HT-29 (cell line): ENCODE data around the gene RAD52. TPM values are rescaled to one million over a fixed set of nuclear protein-coding genes. Genes with fewer than 3 reads are reported as not detected.

Experiments
- DNase-seq: peaks from one replicate; pipeline ENCODE4 v3.0.0-alpha.2; 2015; ENCODE audit warnings: low spot score
- total RNA-seq: library from RNA; depleted of rRNA; stranded (reverse); fragments of >200 nt; shearing (Covaris generic); gene quantifications from 2 replicates; pipeline ENCODE4 v1.2.3, GENCODE V29; 2014; rRNA removed

RAD52 gene
- total RNA-seq = 1.9 and 9.1 TPM in 2 replicates

- peak; percentile 98 for DNase-seq
These were observed at the start of gene RAD52 for GRCh38 chr12:949453-950191. Gene RAD52 (minus strand): TSS chr12:949694. CDS start chr12:933058, 16,636 bp downstream.

GRCh38 chr12:998020-998874 is 48.8 kb upstream of the RAD52 start:
- no peak for DNase-seq

DNA sequence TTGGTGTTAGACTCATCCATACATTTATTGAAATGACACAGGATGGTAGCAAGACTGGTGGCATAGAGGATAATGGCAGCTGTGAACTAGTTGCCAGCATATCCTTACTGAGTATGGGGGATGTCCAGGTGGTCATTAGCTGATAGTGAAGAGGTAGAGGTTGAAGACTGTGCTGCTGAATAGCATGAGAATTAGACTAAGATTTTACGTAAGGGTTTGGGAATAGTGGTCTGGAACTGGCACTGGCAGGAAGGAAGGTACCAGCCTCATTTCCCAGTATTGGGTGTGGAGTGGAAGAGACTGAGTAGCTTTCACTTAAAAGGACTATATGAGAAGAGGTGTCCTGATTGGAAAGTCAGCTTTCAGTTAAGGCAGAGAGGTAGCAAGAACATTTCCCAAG is 48.0 kb upstream of the RAD52 start:
- no peak for DNase-seq

- no peak for DNase-seq
These were observed 47.4 kb upstream of the RAD52 start for GRCh38 chr12:996881-997280.

- no peak for DNase-seq
These were observed 43.2 kb upstream of the RAD52 start for GRCh38 chr12:992647-993046.

- DNase-seq = peak; percentile 43
These were observed 42.1 kb upstream of the RAD52 start for GRCh38 chr12:991350-992333.

GRCh38 chr12:990661-991349 is 41.3 kb upstream of the RAD52 start, which contains the start of gene ERC1:
Gene ERC1 (plus strand): TSS chr12:991223. CDS start chr12:1027904, 36,681 bp downstream.
- DNase-seq = peak; percentile 79

- peak; percentile 58 for DNase-seq
These were observed 40.5 kb upstream of the RAD52 start for GRCh38 chr12:989751-990660.

DNA sequence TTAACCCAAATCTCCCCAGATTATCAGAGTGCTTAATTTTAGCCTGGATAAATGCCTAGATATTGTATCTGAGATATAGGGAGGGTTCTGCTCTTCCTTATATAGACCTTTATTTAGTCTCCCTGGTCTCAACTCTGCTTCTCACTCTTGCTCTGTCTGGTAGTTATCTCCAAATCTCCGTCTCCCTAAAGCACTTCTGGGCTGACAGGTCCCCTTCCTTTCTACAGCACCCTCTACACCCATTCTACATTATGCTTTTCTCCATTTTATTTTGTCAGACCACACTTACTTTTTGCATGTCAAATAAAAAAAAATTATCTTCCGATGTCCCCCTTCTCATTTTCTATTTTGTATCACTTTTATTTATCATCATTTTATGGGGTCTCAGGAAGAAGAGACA is 39.6 kb upstream of the RAD52 start:
- no peak for DNase-seq

GRCh38 chr12:988646-989045 is 39.2 kb upstream of the RAD52 start:
- DNase-seq = no peak

DNA sequence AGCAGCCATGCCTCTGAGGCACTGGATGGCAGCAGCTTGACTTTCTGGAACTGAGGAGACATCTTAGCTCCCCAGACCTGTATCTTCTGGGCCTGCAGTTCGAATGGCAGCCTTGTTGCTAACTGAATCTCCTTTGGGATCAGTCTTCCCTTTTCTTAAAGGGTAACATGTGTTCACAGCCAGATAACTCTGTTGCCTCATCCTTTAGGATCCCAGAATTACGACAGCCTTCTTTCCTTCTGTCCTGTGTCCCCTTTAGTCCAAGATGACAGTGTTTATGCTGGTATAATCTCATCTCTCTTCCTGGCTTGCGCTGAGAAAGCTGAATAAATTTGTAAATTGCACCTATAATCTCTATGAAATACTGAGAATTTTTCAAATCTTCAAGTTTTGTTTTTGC is 32.5 kb upstream of the RAD52 start:
- DNase-seq = no peak

DNA sequence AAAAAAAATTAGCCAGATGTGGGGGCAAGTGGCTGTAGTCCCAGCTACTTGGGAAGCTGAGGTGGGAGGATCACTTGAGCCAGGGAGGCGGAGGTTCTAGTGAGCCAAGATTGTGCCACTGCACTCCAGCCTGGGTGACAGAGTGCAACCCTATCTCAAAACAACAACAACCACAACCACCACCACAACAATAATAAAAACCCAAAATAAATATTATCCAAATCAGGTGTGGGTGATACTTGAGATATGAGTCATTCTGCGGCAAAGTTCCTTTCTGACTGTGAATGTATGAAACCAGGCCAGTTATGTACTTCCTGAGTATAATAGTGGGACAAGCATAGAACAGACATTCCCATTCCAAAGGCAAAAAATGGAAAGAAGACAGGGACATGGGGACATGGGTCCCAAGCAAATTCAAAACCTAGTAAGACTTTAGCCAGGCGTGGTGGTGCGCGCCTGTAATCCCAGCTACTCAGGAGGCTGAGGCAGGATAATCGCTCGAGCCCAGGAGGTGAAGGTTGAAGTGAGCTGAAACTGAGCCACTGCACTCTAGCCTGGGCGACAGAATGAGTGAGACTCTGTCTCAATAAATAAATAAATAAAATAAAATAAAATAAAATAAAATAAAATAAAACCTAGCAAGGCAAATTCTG is 31.8 kb upstream of the RAD52 start:
- no peak for DNase-seq

- DNase-seq = no peak
These were observed 29.9 kb upstream of the RAD52 start for GRCh38 chr12:979349-979748.

DNA sequence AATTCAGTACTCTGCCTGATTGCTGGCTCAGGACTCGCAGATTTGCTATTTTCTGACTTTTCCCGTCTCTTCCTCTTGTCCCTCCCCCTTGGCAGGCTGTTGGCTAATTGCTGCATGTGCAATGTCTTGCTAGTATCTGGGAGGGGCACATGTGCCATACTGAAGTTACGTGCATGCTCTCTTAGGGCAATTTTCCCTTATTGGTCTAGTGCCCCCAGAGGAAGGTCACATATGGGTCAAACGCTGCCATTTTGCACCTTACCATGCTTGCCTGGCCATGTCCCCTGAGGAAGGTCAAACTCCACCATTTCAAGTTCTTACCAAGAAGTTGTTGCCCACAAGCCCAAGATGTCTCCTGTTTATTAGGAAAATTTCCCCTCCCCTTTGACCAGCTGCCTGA is 27.7 kb upstream of the RAD52 start:
- DNase-seq = no peak

DNA sequence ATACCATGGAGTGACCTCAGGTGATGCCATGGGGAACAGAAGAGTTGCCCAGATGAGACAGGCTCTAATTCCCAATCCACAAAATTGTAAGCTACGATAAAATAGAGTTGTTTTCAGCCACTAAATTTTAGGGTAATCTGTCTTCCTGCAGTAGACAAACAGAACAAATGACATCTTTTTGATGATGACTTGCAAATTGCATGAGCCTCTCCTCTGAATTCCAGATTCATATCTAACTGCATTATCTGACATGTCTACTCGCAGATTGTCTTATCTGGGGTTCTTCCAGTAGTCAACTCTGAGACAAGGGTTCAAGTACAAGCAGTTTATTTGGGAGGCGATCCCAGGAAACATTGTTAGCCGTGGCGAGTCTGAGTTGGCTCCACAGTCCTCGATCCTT is 27.1 kb upstream of the RAD52 start:
- no peak for DNase-seq

DNA sequence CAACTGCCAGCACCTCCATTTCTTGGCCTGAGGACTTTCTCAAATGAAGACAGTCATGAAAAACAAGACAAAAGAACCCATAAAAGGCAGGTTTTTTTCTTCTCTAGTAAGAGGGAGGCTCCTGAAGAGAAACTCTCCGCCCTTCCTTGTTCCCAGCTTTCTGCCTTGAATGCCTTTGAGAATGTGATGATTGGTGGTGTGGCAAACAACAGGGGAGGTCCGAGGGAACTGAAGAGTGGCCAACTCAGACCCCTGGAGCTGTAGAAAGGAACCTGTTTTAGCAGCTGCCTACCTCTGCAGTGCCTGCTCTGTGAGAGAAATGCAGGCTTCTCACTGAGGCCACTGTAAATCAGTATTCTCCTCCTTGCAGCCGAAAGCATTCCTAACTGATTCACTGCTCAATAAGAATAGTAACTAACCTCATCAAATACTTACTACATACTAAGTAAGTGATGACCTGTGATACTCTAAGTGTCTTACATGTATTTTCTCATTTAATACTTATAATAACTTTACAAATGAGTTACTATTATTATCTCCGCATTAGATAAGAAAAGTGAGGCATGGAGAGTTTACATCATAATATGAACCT is 24.9 kb upstream of the RAD52 start:
- DNase-seq = no peak

- DNase-seq = no peak
These were observed 22.5 kb upstream of the RAD52 start for GRCh38 chr12:971991-972390.

GRCh38 chr12:969821-970220 is 20.3 kb upstream of the RAD52 start:
- DNase-seq = no peak

GRCh38 chr12:968545-968944 is 19.1 kb upstream of the RAD52 start:
- DNase-seq = no peak
